Vagina (tissue), 2 donors: ENCODE data around the gene GMCL2. TPM values are rescaled to one million over a fixed set of nuclear protein-coding genes. Genes with fewer than 3 reads are reported as not detected.

Source experiments
- DNase-seq, 2 donors: peaks; one replicate each; pipeline ENCODE4 v3.0.0-alpha.2; 2017; ENCODE audit errors: extremely low spot score in 2 of 2
- H3K27ac ChIP-seq: fragments of 200-600 bp; sonication (generic); one replicate; pipeline ENCODE4 v1.5.1; 2019
- H3K27me3 ChIP-seq: fragments of 200-600 bp; sonication (generic); one replicate; pipeline ENCODE4 v1.5.1; 2019
- H3K36me3 ChIP-seq, 2 donors: fragments of 200-600 bp; sonication (generic); one replicate each; pipeline ENCODE4 v1.5.1; 2017 to 2019
- H3K4me1 ChIP-seq: fragments of 200-600 bp; sonication (generic); one replicate; pipeline ENCODE4 v1.5.1; 2019
- H3K4me3 ChIP-seq, 2 donors: fragments of 200-600 bp; sonication (generic); 1 replicate in 1 of 2; 2 replicates in 1 of 2; pipeline ENCODE4 v1.5.1; 2016 to 2019
- H3K9me3 ChIP-seq: fragments of 200-600 bp; sonication (generic); one replicate; pipeline ENCODE4 v1.5.1; 2019
- CTCF ChIP-seq, 3 experiments: fragments of 450-650 bp in 2 of 3; fragments of 200-600 bp in 1 of 3; sonication (generic) in 1 of 3; IDR thresholded peaks; one replicate each; pipeline ENCODE4 v1.5.1; 2017 to 2019; ENCODE audit warnings: antibody characterized with exemption in 3 of 3, mild to moderate bottlenecking in 2 of 3, moderate library complexity in 2 of 3
- POLR2A ChIP-seq, 2 donors: fragments of 450-650 bp; IDR thresholded peaks; one replicate each; pipeline ENCODE4 v1.6.1; 2017; ENCODE audit warnings: antibody characterized with exemption in 2 of 2, mild to moderate bottlenecking in 2 of 2, moderate library complexity in 2 of 2
- POLR2AphosphoS5 ChIP-seq, 2 donors: sonication (generic); formaldehyde crosslinking; IDR thresholded peaks; one replicate each; pipeline ENCODE4 v1.9.0; 2017; ENCODE audit warnings: antibody characterized with exemption in 2 of 2, mild to moderate bottlenecking in 2 of 2, low read depth in 1 of 2; ENCODE audit not compliant: insufficient read depth in 1 of 2
- intact Hi-C: fragments of 100-400 bp; cut with DNase I; formaldehyde crosslinking; loops from one replicate; pipeline ENCODE4 v1.15.1; 2023
- total RNA-seq: library from RNA; depleted of rRNA; stranded (reverse); fragments of >200 nt; gene quantifications from one replicate; pipeline ENCODE4 v1.2.3, GENCODE V29; 2016

GMCL2 gene
- total RNA-seq, 1 donor from 2014 or later: not detected

DNA sequence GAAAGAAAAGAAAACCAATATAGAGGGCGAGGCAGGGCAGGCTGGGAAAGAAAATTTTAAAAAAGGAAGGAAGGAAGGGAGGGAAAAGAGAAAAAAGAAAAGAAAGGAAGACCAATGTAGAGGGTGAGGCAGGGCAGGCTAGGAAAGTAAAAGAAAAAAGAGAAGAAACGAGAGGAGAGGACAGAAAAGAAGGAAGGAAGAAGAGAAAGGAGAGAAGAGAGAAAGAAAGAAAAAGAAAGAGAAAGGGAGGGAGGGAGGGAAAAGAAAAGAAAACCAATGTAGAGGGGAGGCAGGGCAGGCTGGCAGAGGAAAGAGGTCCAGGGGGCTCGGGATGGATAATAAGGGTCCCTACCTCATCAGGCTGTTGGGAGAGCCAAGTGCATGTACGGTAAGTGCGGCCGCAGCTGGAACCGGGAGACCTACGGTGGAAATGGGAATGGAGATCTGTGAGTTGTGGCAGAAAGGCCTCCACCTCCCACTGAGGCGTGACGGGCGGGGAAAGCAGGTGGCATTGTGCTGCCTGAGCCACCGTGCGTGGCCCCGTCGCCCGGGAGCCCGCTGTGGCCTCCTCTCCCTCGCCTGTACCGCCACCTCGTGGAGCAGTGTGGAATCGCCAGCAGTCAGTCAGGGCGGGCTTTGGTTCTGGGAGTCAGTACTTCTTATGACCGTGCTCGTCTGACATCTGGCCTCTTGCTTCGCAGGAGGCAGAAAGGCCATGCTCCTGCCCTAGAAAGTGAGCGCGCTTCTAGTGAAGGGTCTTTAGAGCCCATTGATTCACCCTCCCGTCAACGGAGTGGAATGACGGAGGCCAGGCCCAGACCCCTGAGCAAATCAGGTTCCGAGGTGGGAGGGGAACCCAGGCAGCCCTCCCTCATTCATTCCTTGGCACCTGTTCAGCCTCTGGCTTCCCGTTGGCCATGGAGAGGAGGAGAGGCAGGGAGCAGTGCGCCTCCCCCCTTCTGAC is 23.1 kb downstream of the GMCL2 start:
- Histone ChIP-seq H3K4me1 (peaks cover 8% of the 10 kb centered on the region), H3K27me3 (no peaks in the 10 kb centered on the region)
- no peak for DNase-seq

DNA sequence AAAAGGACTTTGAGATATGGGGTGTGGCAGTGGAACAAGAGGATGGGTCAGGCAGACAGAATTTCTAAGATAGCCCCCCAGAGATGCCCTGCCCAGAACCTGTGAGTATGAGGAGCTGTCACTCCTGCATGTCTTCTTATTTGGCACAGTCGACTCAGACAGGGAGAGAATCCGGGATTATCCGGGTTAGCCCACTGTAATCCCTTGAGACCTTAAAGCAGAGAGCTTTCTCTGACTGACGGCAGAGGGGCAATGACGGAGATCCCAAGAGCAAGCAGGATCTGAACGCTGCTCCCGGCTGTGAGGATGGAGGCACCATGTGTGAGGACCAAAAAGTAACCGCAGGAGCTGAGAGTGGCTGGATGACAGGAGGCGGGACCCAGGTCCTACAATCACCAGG is 24.7 kb downstream of the GMCL2 start:
- H3K4me3 ChIP-seq: no peak overlapping the region
- no peaks in the 10 kb centered on the region for H3K9me3 ChIP-seq
- H3K36me3 ChIP-seq: no peaks in the 10 kb centered on the region
- TF ChIP-seq POLR2AphosphoS5 (IDR thresholded peaks at IDR 0.05; ENCODE audit: insufficient read depth in 1 of 2, low read depth in 1 of 2) (no peak), POLR2A (IDR thresholded peaks at IDR 0.05) (no peak), CTCF (IDR thresholded peaks at IDR 0.05) (no peak)
- no peak for DNase-seq
- no peak overlapping the region for H3K27ac ChIP-seq
- peaks cover 8% of the 10 kb centered on the region for H3K4me1 ChIP-seq
- no peaks in the 10 kb centered on the region for H3K27me3 ChIP-seq
- intact Hi-C loops: loop anchor here (5.0 kb wide), 1 partner anchor 85 kb away; no protein-coding TSS in a partner anchor

More for the DNA sequence above, 23.1 kb downstream of the GMCL2 start:
- Histone ChIP-seq H3K4me3 (peak overlapping the region in 1 of 2 donors; percentile 30), H3K36me3 (no peaks in the 10 kb centered on the region), H3K27ac (no peak overlapping the region), H3K9me3 (no peaks in the 10 kb centered on the region)
- intact Hi-C loops: loop anchor here (5.0 kb wide), 1 partner anchor 87 kb away; no protein-coding TSS in a partner anchor
- no peak for TF ChIP-seq POLR2AphosphoS5 (IDR thresholded peaks at IDR 0.05; ENCODE audit: insufficient read depth in 1 of 2, low read depth in 1 of 2)
- peak; percentile 96 to 99 (median 97) for TF ChIP-seq CTCF (IDR thresholded peaks at IDR 0.05)

DNA sequence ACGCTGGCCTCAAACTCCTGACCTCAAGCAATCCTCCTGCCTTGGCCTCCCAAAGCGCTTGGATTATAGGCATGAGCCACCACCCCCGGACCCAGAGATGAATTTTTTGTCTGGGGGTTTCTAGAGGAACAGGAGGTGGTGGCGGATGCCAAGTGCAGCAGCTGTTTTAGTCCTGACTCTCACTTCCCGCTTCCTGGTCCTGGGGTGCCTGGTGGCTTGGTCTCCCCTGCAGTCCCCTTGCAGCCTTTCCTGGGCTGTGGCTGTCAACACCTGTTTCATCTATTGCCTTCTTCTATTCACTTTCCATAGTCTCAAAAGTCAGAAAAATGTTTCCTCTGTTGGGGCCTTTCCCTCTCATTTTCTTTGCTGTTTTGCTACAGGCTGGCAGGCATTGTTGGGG is 27.0 kb downstream of the GMCL2 start:
- no peak for TF ChIP-seq POLR2AphosphoS5 (IDR thresholded peaks at IDR 0.05; ENCODE audit: insufficient read depth in 1 of 2, low read depth in 1 of 2)
- no peak for TF ChIP-seq POLR2A (IDR thresholded peaks at IDR 0.05)
- TF ChIP-seq CTCF (IDR thresholded peaks at IDR 0.05): no peak
- intact Hi-C loops: loop anchor here (5.0 kb wide), 1 partner anchor 83 kb away; no protein-coding TSS in a partner anchor
- peaks cover 8% of the 10 kb centered on the region for H3K4me1 ChIP-seq
- H3K27ac ChIP-seq: no peak overlapping the region
- no peak for DNase-seq
- H3K36me3 ChIP-seq: no peaks in the 10 kb centered on the region
- H3K4me3 ChIP-seq: no peak overlapping the region
- H3K9me3 ChIP-seq: no peaks in the 10 kb centered on the region
- H3K27me3 ChIP-seq: no peaks in the 10 kb centered on the region

DNA sequence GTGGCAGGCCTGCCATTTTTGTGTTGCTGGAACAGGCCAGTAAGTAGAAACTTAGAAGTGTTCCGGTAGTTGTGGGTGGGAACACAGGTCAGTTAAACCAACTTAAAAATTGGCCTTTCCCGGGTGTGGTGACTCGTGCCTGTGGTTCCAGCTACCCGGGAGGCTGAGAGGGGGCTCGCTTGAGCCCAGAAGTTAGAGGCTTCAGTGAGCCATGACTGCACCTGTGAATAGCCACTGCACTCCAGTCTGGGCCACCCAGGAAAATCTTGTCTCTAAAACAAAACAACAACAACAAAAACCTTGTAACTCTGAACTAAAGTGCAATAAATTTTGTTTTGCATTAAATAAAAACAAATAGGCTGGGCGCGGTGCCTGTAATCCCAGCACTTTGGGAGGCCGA is 32.1 kb downstream of the GMCL2 start:
- peaks cover 0 to 11% of the 10 kb centered on the region in 2 donors for H3K36me3 ChIP-seq
- no peak for TF ChIP-seq CTCF (IDR thresholded peaks at IDR 0.05)
- TF ChIP-seq POLR2AphosphoS5 (IDR thresholded peaks at IDR 0.05; ENCODE audit: insufficient read depth in 1 of 2, low read depth in 1 of 2): no peak
- TF ChIP-seq POLR2A (IDR thresholded peaks at IDR 0.05): no peak
- no peaks in the 10 kb centered on the region for H3K9me3 ChIP-seq
- DNase-seq: no peak
- H3K4me3 ChIP-seq: no peak overlapping the region
- intact Hi-C loops: no loop called here
- no peak overlapping the region for H3K27ac ChIP-seq
- no peaks in the 10 kb centered on the region for H3K27me3 ChIP-seq
- peaks cover 21% of the 10 kb centered on the region for H3K4me1 ChIP-seq
